Lower leg skin (tissue), 3 donors: Measurements from ENCODE around the gene SST.

ENCODE experiments used
- POLR2A ChIP-seq, 2 donors: fragments of 450-650 bp; IDR thresholded peaks; one replicate each; pipeline ENCODE4 v1.6.1; 2016 to 2017; ENCODE audit warnings: antibody characterized with exemption in 2 of 2, mild to moderate bottlenecking in 1 of 2, moderate library complexity in 1 of 2
- TF ChIP-seq, protein P1 (sequence below), 3 donors: fragments of 450-650 bp; IDR thresholded peaks; one replicate each; pipeline ENCODE4 v1.5.1; 2016; ENCODE audit warnings: antibody characterized with exemption in 3 of 3, mild to moderate bottlenecking in 3 of 3, moderate library complexity in 2 of 3

GRCh38 chr3:187669675-187670504 lies at the start of gene SST:
- TF ChIP-seq, protein P1, sequence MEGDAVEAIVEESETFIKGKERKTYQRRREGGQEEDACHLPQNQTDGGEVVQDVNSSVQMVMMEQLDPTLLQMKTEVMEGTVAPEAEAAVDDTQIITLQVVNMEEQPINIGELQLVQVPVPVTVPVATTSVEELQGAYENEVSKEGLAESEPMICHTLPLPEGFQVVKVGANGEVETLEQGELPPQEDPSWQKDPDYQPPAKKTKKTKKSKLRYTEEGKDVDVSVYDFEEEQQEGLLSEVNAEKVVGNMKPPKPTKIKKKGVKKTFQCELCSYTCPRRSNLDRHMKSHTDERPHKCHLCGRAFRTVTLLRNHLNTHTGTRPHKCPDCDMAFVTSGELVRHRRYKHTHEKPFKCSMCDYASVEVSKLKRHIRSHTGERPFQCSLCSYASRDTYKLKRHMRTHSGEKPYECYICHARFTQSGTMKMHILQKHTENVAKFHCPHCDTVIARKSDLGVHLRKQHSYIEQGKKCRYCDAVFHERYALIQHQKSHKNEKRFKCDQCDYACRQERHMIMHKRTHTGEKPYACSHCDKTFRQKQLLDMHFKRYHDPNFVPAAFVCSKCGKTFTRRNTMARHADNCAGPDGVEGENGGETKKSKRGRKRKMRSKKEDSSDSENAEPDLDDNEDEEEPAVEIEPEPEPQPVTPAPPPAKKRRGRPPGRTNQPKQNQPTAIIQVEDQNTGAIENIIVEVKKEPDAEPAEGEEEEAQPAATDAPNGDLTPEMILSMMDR (IDR thresholded peaks at IDR 0.05) = no peak
- TF ChIP-seq POLR2A (IDR thresholded peaks at IDR 0.05) = no peak
